ENCODE results near the gene GPX3. TPM values are rescaled to one million over a fixed set of nuclear protein-coding genes. Genes with fewer than 3 reads are reported as not detected.

GPX3 gene
- total RNA-seq, 6 experiments from 2014 or later: 192 to 869 (median 343) TPM

- no peaks in the 10 kb centered on the region for H3K36me3 ChIP-seq
- H3K4me3 ChIP-seq: no peak overlapping the region
- ATAC-seq (peak; percentile 41 to 68 (median 52)), DNase-seq (no peak)
- WGBS (ENCODE audit: insufficient coverage, low coverage, low lambda C conversion rate, missing lambda C conversion rate): 65% methylated on average over 5 of the region's 5 CpGs
- TF ChIP-seq POLR2A (IDR thresholded peaks at IDR 0.05) (no peak), CTCF (IDR thresholded peaks at IDR 0.05) (no peak)
- no peaks in the 10 kb centered on the region for H3K9me3 ChIP-seq
- intact Hi-C loops (cut with DNase I): loop anchor here in 1 of 2 donors (5.0 kb wide), 1 partner anchor 37 kb away; no protein-coding TSS in a partner anchor
- H3K27ac ChIP-seq: peak overlapping the region; percentile 59 to 66 (median 62)
- no peaks in the 10 kb centered on the region for H3K27me3 ChIP-seq
- peaks cover 0 to 45% (median 22%) of the 10 kb centered on the region in 4 donors for H3K4me1 ChIP-seq
These were observed 15.0 kb upstream of the GPX3 start for GRCh38 chr5:151005187-151005949.

- no peaks in the 10 kb centered on the region for H3K9me3 ChIP-seq
- ATAC-seq (peak; percentile 48 to 63 (median 52)), DNase-seq (peak; percentile 57 to 77 (median 68))
- no peak for TF ChIP-seq CTCF (IDR thresholded peaks at IDR 0.05)
- no peak for TF ChIP-seq POLR2A (IDR thresholded peaks at IDR 0.05)
- H3K27me3 ChIP-seq: no peaks in the 10 kb centered on the region
- peak overlapping the region; percentile 59 to 66 (median 62) for H3K27ac ChIP-seq
- peaks cover 0 to 45% (median 21%) of the 10 kb centered on the region in 4 donors for H3K4me1 ChIP-seq
- H3K36me3 ChIP-seq: no peaks in the 10 kb centered on the region
- 42% methylated on average over 5 of the region's 7 CpGs for WGBS (ENCODE audit: insufficient coverage, low coverage, low lambda C conversion rate, missing lambda C conversion rate)
- intact Hi-C loops (cut with DNase I): loop anchor here in 1 of 2 donors (5.0 kb wide), 1 partner anchor 36 kb away; no protein-coding TSS in a partner anchor
- no peak overlapping the region for H3K4me3 ChIP-seq
These were observed 14.3 kb upstream of the GPX3 start for GRCh38 chr5:151005950-151006576.

GRCh38 chr5:151006704-151007334, 13.6 kb upstream of the GPX3 start:
- no peak overlapping the region for H3K4me3 ChIP-seq
- ATAC-seq (peak in 2 of 4 donors; percentile 5 to 10), DNase-seq (no peak)
- 55% methylated on average over 5 of the region's 5 CpGs for WGBS (ENCODE audit: insufficient coverage, low coverage, low lambda C conversion rate, missing lambda C conversion rate)
- intact Hi-C loops (cut with DNase I): loop anchor here in 1 of 2 donors (5.0 kb wide), 1 partner anchor 35 kb away; no protein-coding TSS in a partner anchor
- H3K9me3 ChIP-seq: no peaks in the 10 kb centered on the region
- TF ChIP-seq CTCF (IDR thresholded peaks at IDR 0.05): no peak
- no peak for TF ChIP-seq POLR2A (IDR thresholded peaks at IDR 0.05)
- no peaks in the 10 kb centered on the region for H3K36me3 ChIP-seq
- no peaks in the 10 kb centered on the region for H3K27me3 ChIP-seq
- peak overlapping the region in 2 of 3 donors; percentile 62 to 66 for H3K27ac ChIP-seq
- peaks cover 0 to 45% (median 21%) of the 10 kb centered on the region in 4 donors for H3K4me1 ChIP-seq

- no peaks in the 10 kb centered on the region for H3K27me3 ChIP-seq
- intact Hi-C loops (cut with DNase I): loop anchor here in 1 of 2 donors (5.0 kb wide), 1 partner anchor 35 kb away; no protein-coding TSS in a partner anchor
- H3K27ac ChIP-seq: no peak overlapping the region
- H3K36me3 ChIP-seq: no peaks in the 10 kb centered on the region
- H3K4me3 ChIP-seq: no peak overlapping the region
- DNase-seq (no peak), ATAC-seq (no peak)
- no peak for TF ChIP-seq CTCF (IDR thresholded peaks at IDR 0.05)
- no peak for TF ChIP-seq POLR2A (IDR thresholded peaks at IDR 0.05)
- 90% methylated on average over 2 of the region's 7 CpGs for WGBS (ENCODE audit: insufficient coverage, low coverage, low lambda C conversion rate, missing lambda C conversion rate)
- no peaks in the 10 kb centered on the region for H3K9me3 ChIP-seq
- peaks cover 0 to 41% (median 18%) of the 10 kb centered on the region in 4 donors for H3K4me1 ChIP-seq
These were observed 12.8 kb upstream of the GPX3 start for GRCh38 chr5:151007430-151008209.
